Left renal pelvis (tissue), 4 donors: Measurements from ENCODE around the gene KIF12. TPM values are rescaled to one million over a fixed set of nuclear protein-coding genes. Genes with fewer than 3 reads are reported as not detected.
"Not testable (repeated sequence)": the region's sequence is repeated elsewhere in the genome, so short reads cannot be mapped to it uniquely, and the experiment has no call there.

Source experiments
- DNase-seq, 4 donors: peaks; one replicate each; pipeline ENCODE4 v3.0.0-alpha.2; 2013; ENCODE audit warnings: low read depth in 4 of 4, low spot score in 3 of 4
- polyA plus RNA-seq, 4 donors: library from polyadenylated mRNA; unstranded; fragments of 120-200 nt; gene quantifications; one replicate each; pipeline ENCODE4 v1.2.1, GENCODE V29; 2013; ENCODE audit not compliant: insufficient read length in 4 of 4

KIF12 gene
- polyA plus RNA-seq, 4 donors = 2.5 to 256 (median 142) TPM

- no peak for DNase-seq
These were observed 48.9 kb downstream of the KIF12 start for GRCh38 chr9:114050226-114050568.

GRCh38 chr9:114049441-114050225, 49.5 kb downstream of the KIF12 start:
- no peak for DNase-seq

GRCh38 chr9:114048533-114049415, 50.3 kb downstream of the KIF12 start:
- no peak for DNase-seq

GRCh38 chr9:114047717-114048116, 51.4 kb downstream of the KIF12 start:
- no peak for DNase-seq

- DNase-seq = no peak
These were observed 52.2 kb downstream of the KIF12 start for GRCh38 chr9:114046875-114047274.

GRCh38 chr9:114046237-114046755, 52.8 kb downstream of the KIF12 start:
- no peak for DNase-seq

- not testable (repeated sequence) for DNase-seq
These were observed 55.4 kb downstream of the KIF12 start for GRCh38 chr9:114043660-114044059.

Other genes with a start within 250 kb of the KIF12 start
- gene ZNF618, start 223.0 kb downstream of the KIF12 start, polyA plus RNA-seq = 10 to 100 TPM; 29.8 to 42.8 (median 39.4) TPM
- gene AMBP, start 21.0 kb downstream of the KIF12 start, polyA plus RNA-seq = 10 to 100 TPM in 1 of 4 donors, 1 to 10 TPM in 3; 1.4 to 19.5 (median 2.0) TPM
- 10 to 100 TPM; 31.8 to 52.3 (median 39.3) TPM for gene COL27A1, start 56.2 kb upstream of the KIF12 start, polyA plus RNA-seq
- gene ORM1, start 223.8 kb upstream of the KIF12 start, polyA plus RNA-seq = 1 to 10 TPM in 1 of 4 donors, under 1 TPM in 1, not detected in 2; 0.56 to 1.8 TPM
- gene ORM2, start 230.6 kb upstream of the KIF12 start, polyA plus RNA-seq = under 1 TPM in 1 of 4 donors, not detected in 3; 0.35 TPM